Kidney (tissue), 14 donors: ENCODE measurements around the gene GDE1. TPM values are rescaled to one million over a fixed set of nuclear protein-coding genes. Genes with fewer than 3 reads are reported as not detected.

Experiments
- DNase-seq, 5 donors: peaks; one replicate each; pipeline ENCODE4 v3.0.0-alpha.2; 2013 to 2020
- FAIRE-seq: peaks from 2 replicates; lab custom pipeline; 2012; peaks lifted over from hg19 to GRCh38; lab: Jason Lieb, UNC
- H3K27ac ChIP-seq, 2 donors: one replicate each; pipeline ENCODE4 v1.7.0; 2013; ENCODE audit warnings: low read depth in 2 of 2, low read length in 2 of 2, inconsistent platforms in 1 of 2
- H3K27me3 ChIP-seq: one replicate; pipeline ENCODE4 v1.7.1; 2013; ENCODE audit warnings: low read length, inconsistent platforms; ENCODE audit not compliant: control insufficient read depth, insufficient read depth
- H3K36me3 ChIP-seq, 3 donors: one replicate each; pipeline versions ENCODE4 v1.7.0 to v1.7.1; 2013; ENCODE audit warnings: low read length in 3 of 3, control low read depth in 1 of 3, inconsistent platforms in 1 of 3; ENCODE audit not compliant: insufficient read depth in 3 of 3, control insufficient read depth in 2 of 3
- H3K4me1 ChIP-seq, 3 donors: one replicate each; pipeline versions ENCODE4 v1.7.0 to v1.7.1; 2013; ENCODE audit warnings: low read length in 3 of 3, inconsistent platforms in 1 of 3, low read depth in 1 of 3; ENCODE audit not compliant: control insufficient read depth in 2 of 3, insufficient read depth in 2 of 3
- H3K4me3 ChIP-seq, 3 donors: one replicate each; pipeline versions ENCODE4 v1.7.0 to v1.8.1; 2013; ENCODE audit warnings: low read length in 3 of 3, control low read depth in 1 of 3, inconsistent platforms in 1 of 3
- H3K9ac ChIP-seq, 3 donors: one replicate each; pipeline versions ENCODE4 v1.7.0 to v1.7.1; 2013; ENCODE audit warnings: low read length in 3 of 3, control low read depth in 1 of 3, inconsistent platforms in 1 of 3
- H3K9me3 ChIP-seq, 3 donors: one replicate each; pipeline versions ENCODE4 v1.7.0 to v1.7.1; 2013; ENCODE audit warnings: low read length in 3 of 3, control low read depth in 1 of 3, inconsistent platforms in 1 of 3; ENCODE audit not compliant: control insufficient read depth in 2 of 3, insufficient read depth in 1 of 3
- CTCF ChIP-seq: IDR thresholded peaks from 3 replicates; pipeline ENCODE4 v1.5.1; 2012; ENCODE audit warnings: mild to moderate bottlenecking, moderate library complexity, borderline replicate concordance; ENCODE audit not compliant: insufficient read depth; ENCODE audit errors: extremely low read depth
- intact Hi-C: fragments of 100-400 bp; cut with DNase I; formaldehyde crosslinking; loops from one replicate; pipeline ENCODE4 v1.11.1; 2022
- polyA plus RNA-seq: library from polyadenylated mRNA; stranded (reverse); fragments of 350-450 nt; fragmentation: Illumina TruSeq; extraction: RNeasy Lipid Tissue Mini Kit (QIAGEN cat#74804); gene quantifications from one replicate; pipeline ENCODE4 v1.2.3, GENCODE V29; 2014; ENCODE audit warnings: low read depth, low replicate concordance; ENCODE audit not compliant: insufficient read depth
- total RNA-seq: library from RNA; stranded (reverse); fragmentation: NEBNext Ultra II Directional; extraction: Animal tissue kit (Norgen Biotek cat#: 25700); gene quantifications from one replicate; pipeline ENCODE4 v1.2.1, GENCODE V29; 2021
- donor health status: control.
- donor health status: control.
- donor health status: control.
- donor health status: control.
- donor health status: control.
- donor health status: DM: yes; HTN: yes; CAD: no.
- donor health status: Normal renal cell carcinoma (clear cell type).

Gene GDE1
- total and polyA plus RNA-seq, 2 donors from 2014 or later, result 48.2 to 54.7 TPM

GRCh38 chr16:19512297-19512696 is 9.6 kb downstream of the GDE1 start:
- Histone ChIP-seq H3K27ac (no peak overlapping the region), H3K4me1 (no peaks in the 10 kb centered on the region), H3K9ac (no peak overlapping the region), H3K36me3 (peaks cover 0 to 31% (median 16%) of the 10 kb centered on the region in 3 donors), H3K9me3 (no peaks in the 10 kb centered on the region), H3K4me3 (no peak overlapping the region), H3K27me3 (no peaks in the 10 kb centered on the region)
- FAIRE-seq (no peak), DNase-seq (no peak)
- no peak for TF ChIP-seq CTCF
- intact Hi-C loops, result no loop called here

- intact Hi-C loops, result no loop called here
- DNase-seq, result no peak
- Histone ChIP-seq H3K9me3 (no peaks in the 10 kb centered on the region), H3K36me3 (peaks cover 0 to 36% (median 25%) of the 10 kb centered on the region in 3 donors), H3K27ac (no peak overlapping the region), H3K9ac (no peak overlapping the region), H3K4me1 (no peaks in the 10 kb centered on the region), H3K27me3 (no peaks in the 10 kb centered on the region), H3K4me3 (no peak overlapping the region)
- FAIRE-seq, result no peak
- TF ChIP-seq CTCF, result no peak
These were observed 14.0 kb downstream of the GDE1 start for GRCh38 chr16:19507867-19508266.

- TF ChIP-seq CTCF, result no peak
- FAIRE-seq (no peak), DNase-seq (no peak)
- intact Hi-C loops, result no loop called here
- H3K9me3 ChIP-seq, result no peaks in the 10 kb centered on the region
- H3K27me3 ChIP-seq, result no peaks in the 10 kb centered on the region
- H3K9ac ChIP-seq, result no peak overlapping the region
- no peaks in the 10 kb centered on the region for H3K4me1 ChIP-seq
- H3K36me3 ChIP-seq, result peaks cover 4 to 39% (median 31%) of the 10 kb centered on the region in 3 donors
- no peak overlapping the region for H3K4me3 ChIP-seq
- no peak overlapping the region for H3K27ac ChIP-seq
These were observed 14.9 kb downstream of the GDE1 start for GRCh38 chr16:19506965-19507364.
